HG03066 (cell line): ENCODE data around the gene CHP1.
"Not testable (repeated sequence)": the region's sequence is repeated elsewhere in the genome, so short reads cannot be mapped to it uniquely, and the experiment has no call there.

Source experiments
- ATAC-seq: cut with Tn5 transposase; IDR thresholded peaks from one replicate; pipeline ENCODE4 v1.9.1; 2021; ENCODE audit warnings: low read depth; ENCODE audit not compliant: unreplicated experiment

Gene CHP1

DNA sequence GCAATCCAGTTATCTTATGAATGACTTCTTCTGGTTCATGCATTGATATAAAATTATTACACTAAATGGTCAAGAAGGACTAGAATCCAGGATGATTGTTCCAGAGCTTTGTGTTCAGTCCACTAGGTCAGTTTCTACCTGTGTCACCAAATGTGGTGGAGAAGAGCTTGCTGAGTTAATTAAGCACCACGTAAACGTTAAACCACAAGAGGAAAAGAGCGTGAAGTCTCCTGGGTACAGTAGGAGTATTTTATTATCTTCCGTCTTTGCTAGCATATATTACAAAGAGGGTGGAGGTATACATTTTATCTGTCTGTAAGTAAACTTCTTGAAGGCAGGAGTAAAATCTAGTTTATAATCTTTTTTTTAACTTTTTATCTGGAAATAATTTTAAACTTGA is 23.5 kb downstream of the CHP1 start:
- ATAC-seq, result no peak

DNA sequence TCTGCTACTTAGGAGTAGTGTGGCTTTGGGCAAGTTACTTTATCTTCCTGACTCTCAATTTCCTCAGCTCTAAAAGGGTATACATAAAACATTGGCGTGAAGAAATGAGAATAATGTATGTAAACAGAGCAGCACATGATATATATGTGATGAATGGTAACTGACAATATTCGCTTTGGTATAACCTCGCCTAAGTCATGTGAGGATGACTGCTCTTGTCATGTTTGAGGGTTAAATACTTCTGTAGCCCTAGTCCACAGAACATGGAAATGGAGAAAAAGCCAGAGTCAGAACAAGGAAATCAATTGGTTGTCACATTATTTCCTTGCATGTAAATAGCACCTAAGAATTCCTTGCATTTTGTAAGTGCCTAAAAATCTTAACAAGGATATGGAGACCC is 25.0 kb downstream of the CHP1 start:
- no peak for ATAC-seq

DNA sequence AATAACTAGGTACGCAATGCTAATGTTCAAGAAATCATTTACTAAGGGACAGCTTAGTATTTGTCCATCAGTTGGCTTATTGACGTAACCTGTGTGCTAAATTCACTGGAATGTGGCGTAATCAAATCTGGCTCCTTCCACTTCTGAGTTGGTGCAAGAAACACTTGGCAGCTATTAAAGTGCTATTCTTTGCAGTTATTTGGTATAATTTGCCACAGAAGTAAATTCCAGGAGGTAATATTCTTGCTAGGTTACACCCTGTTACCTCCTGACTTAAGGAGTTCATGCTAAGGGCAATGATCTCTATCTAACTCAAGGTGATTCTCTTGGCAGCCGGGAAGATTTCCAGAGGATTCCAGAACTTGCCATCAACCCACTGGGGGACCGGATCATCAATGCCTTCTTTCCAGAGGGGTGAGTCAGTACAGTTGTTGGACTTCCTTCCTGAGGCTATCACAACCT is 25.5 kb downstream of the CHP1 start:
- no peak for ATAC-seq

DNA sequence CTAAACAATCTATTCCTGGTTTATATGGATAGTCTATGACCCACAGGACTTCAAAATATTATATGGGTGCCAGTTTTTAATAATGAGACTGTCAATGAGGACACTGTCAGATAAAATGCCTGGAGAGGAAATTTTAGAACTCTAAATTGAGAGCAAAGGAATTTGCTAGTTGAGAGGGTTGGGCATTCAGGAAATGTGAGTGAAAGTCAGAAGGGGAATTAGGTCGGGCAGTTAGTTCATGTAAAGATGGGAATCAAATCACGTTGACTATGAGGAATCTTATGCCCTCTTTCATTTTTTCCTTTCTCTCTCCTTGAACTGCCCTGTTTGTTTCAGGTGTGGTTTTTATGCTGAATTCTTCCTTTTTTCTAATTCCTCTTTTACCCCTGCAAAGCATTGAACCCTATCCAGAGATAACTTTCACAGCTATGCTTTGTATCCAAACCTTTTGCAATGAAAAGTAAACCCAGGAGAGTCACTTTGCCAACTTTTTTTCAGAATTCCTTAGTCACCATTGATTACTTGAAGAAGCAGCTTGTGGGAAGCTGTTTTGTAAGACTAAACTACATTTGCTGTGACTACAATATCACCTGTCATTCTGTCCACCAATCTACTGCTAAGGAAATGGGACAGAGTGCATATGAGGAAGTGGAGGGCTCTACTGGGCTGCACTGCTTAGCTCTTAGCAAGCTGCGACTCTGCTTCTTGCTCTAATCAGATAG is 27.8 kb downstream of the CHP1 start:
- no peak for ATAC-seq

DNA sequence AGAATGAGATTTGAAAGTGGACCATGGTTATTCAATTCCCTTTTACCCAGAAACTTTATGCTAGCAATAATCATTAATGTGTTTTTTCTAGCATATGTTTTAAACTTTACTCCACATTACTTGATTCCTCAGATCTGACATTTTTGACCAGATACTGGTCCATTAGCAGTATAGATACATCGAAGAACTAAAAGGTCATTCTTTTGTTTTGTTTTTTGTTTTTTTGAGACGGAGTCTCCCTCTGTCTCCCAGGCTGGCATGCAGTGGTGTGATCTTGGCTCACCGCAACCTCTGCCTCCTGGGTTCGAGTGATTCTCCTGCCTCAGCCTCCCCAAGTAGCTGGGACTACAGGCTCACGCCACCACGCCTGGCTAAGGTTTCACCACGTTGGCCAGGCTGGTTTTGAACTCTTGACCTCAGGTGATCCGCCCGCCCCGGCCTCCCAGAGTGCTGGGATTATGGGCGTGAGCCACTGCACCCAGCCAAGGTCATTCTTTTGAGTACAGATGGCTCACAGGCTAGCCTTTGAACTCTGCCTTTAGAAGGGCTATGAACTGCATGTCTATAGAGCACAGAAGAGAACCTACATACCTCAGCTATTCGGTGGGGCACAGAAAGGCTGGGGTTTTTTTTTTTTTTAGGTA is 28.6 kb downstream of the CHP1 start:
- ATAC-seq, result no peak

DNA sequence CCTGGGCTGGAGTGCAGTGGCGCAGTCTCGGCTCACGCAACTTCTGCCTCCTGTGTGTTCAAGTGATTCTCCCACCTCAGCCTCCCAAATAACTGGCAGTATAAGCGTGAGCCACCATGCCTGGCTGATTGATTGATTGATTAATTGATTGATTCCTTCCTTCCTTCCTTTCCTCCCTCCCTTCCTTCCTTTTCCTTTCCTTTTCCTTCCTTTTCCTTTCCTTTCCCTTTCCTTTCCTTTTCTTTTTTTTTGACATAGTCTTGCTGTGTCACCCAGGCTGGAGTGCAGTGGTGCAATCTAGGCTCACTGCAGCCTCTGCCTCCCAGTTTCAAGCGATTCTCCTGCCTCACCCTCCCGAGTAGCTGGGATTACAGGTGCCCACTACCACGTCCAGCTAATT is 29.9 kb downstream of the CHP1 start:
- not testable (repeated sequence) for ATAC-seq

DNA sequence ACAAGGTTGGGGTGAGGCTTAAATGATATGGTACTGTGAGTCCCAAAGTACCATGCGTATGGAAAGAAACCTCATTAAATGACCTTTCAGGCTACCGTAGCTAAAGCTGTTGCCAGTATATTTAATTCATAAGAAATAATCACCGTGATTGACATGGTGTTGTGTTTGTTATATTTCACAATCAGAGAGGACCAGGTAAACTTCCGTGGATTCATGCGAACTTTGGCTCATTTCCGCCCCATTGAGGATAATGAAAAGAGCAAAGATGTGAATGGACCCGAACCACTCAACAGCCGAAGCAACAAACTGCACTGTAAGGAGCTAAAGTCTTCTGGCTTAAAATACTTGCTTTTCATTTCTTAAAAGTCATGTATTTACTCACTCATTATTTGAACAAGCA is 31.5 kb downstream of the CHP1 start:
- ATAC-seq, result no peak

DNA sequence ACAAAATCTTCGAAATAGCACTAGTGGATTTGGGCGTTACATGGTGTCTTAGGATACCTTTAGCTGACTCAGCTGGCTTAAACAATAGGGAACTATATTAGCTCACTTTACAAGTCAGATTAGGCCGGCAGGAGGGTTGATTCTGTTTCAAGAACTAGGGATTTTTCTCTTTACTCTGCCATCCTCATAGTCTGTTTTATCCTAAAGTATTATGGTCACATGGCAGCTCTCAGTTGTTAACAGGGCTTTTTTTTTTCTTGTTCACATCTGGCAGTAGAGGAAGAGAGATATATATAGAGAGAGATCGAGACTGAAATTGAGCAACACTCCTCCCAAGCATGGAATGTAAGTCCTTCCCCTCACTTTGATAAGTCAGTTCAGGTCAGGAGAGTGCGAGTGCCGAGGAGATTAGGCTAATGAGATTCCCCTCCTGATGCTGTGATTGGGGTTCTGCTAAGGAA is 32.9 kb downstream of the CHP1 start:
- ATAC-seq, result no peak

DNA sequence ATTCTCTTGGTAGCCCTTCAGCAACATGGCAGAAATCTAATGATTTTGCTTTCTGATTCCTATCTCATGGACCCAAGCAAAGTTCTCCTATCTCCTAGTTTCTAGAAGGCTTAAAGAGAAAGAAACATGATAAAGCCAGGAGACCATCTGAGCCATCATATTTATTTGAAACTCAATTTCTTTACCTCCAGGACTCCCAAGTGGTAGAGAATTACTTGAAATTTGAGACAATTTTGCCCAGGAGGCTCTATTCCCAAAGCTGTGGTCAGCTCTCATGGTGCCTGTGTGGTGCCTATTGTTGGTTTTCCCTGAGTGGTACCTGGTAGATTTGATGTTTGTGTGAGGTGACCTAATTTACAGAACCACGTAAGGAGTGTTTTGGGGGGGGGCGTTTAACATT is 38.8 kb downstream of the CHP1 start:
- no peak for ATAC-seq

DNA sequence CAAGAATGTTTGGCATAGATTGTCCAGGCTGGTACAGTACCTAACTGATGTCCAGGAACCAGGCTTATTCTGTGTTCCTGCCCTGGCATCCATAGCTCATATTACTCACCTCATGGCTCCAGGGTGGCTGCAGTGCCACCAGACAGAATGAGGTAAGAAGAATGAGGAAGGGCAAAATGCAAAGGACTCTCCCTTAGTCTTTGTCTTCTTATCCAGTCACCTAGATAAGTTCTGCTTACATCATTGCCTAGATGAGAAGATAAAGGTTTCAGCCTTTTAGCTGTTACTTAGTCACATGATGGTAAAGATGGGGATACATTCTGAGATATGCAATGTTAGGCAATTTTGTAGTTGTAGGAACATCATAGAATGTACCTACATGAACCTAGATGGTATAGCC is 45.8 kb downstream of the CHP1 start:
- ATAC-seq, result no peak

DNA sequence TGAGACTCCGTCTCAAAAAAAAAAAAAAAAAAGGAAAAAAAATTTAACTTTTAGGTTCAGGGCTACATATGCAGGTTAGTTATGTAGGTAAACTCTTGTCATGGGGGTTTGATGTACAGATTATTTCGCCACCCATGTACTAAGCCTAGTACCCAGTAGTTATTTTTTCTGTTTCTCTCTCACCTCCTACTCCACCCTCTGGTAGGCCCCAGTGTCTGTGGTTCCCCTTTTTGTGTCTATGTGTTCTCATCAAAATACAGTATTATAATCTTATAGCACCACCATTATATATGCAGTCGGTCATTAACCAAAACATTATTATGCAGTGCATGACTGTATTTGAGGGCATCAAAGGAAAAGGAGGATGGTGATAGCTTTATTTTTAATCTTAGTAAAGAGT is 47.3 kb downstream of the CHP1 start:
- ATAC-seq, result no peak

DNA sequence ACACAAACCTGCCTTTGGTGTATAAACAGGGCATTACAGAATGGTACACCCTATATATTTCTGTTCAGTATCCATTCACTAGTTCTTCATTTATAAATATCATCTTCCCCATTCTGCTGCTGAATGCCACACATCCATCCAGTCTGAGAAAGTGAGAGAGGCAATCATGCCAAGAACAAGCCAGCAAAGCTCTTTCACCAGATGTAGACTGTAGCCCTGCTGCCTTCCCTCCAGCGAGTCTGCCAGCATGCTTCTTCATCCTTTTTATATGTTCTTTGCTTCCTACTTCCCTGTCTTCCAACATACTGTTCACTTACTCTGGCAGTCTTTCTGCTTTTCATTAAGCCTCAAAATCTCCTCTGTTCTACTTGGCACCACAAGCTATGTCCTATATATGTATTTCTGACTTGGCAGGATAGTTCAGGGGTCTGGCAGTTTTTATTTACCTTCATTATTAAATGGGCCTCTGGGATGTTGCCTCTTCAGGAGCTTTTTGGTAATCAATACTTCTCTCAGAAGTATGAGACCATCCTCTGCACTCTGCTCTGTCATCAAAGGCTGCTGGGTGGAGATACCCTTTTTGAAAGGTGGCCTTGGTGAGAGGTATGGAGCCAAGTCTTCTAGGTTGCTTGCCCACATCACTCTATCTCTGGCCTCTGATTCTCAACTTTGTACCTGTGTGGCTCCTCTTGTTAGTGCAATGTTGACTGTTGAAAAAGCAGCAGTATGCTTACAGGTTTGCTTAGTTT is 48.6 kb downstream of the CHP1 start:
- no peak for ATAC-seq

DNA sequence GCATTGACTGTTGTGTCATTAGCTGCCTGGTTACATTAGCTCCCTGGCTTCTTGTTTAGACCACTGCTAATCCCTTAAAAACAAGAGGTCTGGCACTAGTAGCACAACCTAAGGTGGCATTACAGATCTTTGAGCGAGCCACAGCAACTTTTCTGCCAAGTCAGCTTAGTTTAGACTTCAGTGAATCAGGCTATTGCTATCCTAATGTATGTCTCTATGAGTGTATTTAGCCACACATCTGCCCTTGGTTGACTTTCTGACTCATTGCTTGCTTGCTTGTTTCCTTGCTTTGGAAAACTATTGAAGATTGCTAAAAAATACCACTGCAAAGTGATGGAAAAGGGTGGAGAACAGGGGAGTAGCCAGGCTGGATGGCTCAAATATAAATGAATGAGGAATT is 50.2 kb downstream of the CHP1 start:
- no peak for ATAC-seq

DNA sequence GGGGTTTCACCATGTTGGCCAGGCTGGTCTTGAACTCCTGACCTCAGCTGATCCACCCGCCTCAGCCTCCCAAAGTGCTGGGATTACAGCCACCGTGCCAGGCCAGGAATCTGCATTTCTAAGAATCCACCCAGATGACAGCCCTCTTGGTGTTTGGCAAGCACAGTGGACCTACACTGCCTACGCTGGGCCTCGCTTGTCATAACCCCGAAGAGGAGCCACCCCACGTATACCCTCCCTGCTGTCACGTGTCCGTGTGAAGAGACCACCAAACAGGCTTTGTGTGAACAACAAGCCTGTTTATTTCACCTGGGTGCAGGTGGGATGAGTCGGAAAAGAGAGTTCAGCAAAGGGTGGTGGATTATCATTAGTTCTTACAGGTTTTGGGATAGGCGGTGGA is 51.4 kb downstream of the CHP1 start:
- ATAC-seq, result not testable (repeated sequence)

DNA sequence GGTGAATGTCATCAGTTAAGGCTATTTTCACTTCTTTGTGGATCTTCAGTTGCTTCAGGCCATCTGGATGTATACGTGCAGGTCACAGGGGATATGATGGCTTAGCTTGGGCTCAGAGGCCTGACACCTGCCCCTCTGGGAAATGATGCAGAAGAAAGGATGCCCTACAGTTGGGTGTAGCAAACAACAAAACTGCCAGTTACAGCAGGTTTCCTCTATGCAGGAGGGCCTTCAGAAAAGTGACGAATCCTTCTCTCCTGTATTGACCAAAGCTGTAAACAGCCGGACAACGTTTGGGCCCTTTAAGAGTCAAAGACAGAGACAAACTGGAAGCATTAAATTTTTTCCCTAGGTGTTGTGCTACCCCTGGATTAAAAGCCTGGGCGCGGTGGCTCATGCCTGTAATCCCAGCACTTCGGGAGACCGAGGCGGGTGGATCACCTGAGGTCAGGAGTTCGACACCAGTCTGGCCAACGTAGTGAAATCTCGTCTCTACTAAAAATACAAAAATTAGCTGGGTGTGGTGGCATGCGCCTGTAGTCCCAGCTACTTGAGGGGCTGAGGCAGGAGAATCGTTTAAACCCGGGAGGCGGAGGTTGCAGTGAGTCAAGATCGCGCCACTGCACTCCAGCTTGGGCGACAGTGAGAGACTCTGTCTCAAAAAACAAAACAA is 52.0 kb downstream of the CHP1 start:
- not testable (repeated sequence) for ATAC-seq

DNA sequence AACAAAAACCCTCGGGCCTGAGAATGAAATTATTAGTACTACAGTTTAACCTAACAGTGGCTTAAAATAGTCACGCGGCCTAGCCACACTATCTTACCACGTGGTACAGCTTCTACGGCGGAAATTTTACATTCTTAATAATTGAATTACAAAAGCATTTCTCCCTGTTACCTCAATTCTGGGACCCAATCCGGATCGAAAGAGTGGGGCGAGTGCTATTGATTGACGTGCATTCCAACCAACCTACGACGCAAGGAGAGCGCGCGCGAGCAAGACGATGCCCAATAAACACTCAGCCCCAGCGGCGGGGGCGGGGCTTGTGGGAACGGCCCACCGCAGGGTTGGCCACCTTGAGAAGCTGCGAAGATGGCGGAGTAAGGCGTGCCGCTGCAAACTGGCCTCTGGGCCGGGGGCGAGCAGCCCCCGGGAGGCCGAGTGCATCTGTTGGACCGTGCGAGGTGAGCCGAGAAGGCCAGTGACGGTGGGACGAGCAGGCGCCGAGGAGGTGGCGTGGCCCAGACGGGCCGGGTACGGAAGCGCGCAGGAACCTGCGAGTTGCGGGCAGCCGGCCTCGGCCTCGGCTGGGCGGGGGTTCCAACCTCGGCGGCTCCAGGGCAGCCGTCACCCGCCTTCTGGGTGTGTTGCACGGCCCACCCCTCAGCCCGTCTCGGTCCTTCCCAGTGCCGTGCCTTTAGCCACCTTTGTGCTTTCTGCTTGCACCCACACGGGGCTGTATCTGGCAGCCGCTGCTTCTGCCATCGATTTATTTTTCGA is 52.8 kb downstream of the CHP1 start:
- peak; percentile 91 for ATAC-seq

DNA sequence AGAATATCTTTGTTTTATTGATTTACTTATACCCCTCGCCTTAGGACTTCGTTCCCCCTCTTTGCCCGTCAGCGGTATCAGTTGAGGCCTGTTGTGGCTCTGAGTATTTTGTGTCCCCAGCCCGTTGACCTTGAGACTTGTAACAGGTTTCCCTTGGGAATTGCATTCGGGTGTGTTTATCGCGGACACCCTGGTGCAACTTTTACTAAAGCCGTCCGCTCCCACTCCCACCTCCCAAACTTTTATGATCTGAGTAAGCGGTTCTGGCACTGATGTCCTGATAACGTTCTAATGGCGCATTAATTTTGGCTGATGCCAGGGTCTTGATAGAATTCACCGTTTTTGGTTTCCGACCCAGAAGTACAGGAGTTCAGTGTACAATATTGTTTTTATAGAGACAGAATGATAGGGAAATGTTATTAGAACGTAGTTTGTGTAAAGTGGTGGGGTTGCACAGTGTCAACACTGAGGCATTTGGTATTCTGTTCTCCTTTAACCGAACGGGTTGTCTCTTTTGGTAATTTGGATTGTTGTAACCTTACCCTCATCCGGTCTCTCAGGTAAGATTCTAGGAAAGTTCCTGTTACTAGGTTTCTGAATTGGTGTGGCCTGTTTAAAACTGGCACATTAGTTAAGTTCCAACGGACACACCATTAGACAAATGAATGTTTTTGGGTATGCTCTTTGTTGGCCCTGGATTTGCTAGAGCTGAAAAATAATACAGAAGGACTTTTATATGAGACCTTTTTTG is 53.5 kb downstream of the CHP1 start:
- no peak for ATAC-seq

DNA sequence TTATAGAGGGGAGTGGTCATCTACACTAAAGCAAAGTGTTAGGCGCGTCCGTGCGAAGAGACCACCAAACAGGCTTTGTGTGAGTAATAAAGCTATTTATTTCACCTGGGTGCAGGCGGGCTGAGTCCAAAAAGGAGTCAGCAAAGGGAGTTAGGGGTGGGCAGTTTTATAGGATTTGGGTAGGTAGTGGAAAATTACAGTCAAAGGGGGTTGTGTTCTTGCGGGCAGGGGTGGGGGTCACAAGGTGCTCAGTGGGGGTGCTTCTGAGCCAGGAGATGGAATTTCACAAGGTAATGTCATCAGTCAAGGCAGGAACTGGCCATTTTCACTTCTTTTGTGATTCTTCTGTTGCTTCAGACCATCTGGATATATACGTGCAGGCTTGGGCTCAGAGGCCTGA is 54.2 kb downstream of the CHP1 start:
- ATAC-seq, result no peak

DNA sequence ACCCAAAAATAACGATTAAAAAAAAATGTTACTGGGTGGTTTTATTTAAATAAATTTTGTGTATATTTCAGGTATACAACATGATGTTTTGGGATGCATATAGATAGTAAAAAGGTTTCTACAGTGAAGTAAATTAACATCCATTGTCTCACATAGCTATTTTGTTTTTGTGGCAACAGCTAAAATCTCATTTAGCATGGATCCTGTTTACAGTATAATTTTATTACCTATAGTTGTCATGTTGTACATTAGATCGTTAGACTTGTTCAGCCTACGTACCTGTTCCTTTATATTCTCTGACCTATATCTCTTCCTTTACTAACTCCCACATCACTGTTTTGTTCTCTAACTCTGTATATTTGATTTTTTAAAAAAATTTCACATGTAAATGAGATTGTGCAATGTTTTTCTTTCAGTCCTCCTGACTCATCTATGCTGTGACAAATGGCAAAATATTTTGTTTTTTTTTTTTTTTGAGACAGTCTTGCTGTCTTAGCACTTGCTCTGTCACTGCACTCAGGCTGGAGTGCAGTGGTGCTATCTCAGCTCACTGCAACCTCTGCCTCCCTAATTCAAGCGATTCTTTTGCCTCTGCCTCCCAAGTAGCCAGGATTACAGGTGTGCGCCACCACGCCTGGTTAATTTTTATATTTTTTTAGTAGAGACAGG is 55.7 kb downstream of the CHP1 start:
- ATAC-seq, result no peak
